Measurements from ENCODE around the gene UNC13D. TPM values are rescaled to one million over a fixed set of nuclear protein-coding genes. Genes with fewer than 3 reads are reported as not detected.

UNC13D gene
- total RNA-seq, 1 donor from 2014 or later = 7.1 TPM

DNA sequence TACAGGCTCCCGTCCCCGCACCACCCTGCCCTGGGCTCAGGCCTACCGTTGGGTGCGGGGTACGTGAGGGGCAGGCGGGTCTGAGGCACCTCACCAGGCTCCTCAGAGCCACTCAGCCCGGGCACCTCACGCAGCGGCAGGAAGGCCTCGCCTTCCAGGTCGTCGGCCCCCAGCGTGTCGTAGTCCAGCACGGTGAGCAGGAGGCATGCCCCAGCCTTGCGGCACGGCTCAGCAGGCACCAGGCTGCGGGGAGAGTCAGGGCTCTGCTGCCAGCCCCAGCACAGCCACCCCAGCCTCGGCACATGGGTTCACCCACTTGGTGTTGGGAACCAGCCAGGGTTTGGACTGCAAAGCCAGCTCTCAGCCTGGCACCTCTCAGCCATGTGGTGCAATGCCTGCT is 15.5 kb downstream of the UNC13D start:
- no peak for DNase-seq (ENCODE audit: extremely low spot score, unreplicated experiment)
- no peaks in the 10 kb centered on the region for H3K27me3 Mint-ChIP-seq
- peaks cover 21% of the 10 kb centered on the region for H3K4me1 Mint-ChIP-seq (ENCODE audit: unreplicated experiment)
- no peaks in the 10 kb centered on the region for H3K9me3 Mint-ChIP-seq
- H3K27ac Mint-ChIP-seq = no peak overlapping the region
- no peak overlapping the region for H3K4me3 Mint-ChIP-seq
- no peaks in the 10 kb centered on the region for H3K36me3 Mint-ChIP-seq
- TF ChIP-seq, protein P1, sequence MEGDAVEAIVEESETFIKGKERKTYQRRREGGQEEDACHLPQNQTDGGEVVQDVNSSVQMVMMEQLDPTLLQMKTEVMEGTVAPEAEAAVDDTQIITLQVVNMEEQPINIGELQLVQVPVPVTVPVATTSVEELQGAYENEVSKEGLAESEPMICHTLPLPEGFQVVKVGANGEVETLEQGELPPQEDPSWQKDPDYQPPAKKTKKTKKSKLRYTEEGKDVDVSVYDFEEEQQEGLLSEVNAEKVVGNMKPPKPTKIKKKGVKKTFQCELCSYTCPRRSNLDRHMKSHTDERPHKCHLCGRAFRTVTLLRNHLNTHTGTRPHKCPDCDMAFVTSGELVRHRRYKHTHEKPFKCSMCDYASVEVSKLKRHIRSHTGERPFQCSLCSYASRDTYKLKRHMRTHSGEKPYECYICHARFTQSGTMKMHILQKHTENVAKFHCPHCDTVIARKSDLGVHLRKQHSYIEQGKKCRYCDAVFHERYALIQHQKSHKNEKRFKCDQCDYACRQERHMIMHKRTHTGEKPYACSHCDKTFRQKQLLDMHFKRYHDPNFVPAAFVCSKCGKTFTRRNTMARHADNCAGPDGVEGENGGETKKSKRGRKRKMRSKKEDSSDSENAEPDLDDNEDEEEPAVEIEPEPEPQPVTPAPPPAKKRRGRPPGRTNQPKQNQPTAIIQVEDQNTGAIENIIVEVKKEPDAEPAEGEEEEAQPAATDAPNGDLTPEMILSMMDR (conservative IDR thresholded peaks at IDR 0.05) = no peak

DNA sequence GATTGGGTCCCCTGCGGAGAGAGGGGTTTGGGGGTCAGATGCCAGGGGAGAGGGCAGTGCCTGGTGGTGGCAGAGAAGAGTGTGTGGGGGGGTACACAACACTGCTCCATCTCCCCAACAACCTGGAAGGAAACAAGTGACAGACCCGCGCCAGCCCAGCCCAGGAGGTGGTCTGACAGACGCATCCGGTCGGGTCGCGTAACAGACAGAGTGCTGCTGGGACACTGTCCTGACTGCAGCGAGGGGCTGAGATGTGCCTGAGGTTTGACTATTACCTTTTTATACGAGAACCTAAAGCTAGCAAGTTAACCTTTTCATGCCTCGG is 16.2 kb downstream of the UNC13D start:
- H3K36me3 Mint-ChIP-seq = no peaks in the 10 kb centered on the region
- H3K4me3 Mint-ChIP-seq = peak overlapping the region; percentile 49
- H3K4me1 Mint-ChIP-seq (ENCODE audit: unreplicated experiment) = peaks cover 17% of the 10 kb centered on the region
- TF ChIP-seq, protein P1 (conservative IDR thresholded peaks at IDR 0.05) = no peak
- peak overlapping the region; percentile 55 for H3K27ac Mint-ChIP-seq
- H3K9me3 Mint-ChIP-seq = no peaks in the 10 kb centered on the region
- no peak for DNase-seq (ENCODE audit: extremely low spot score, unreplicated experiment)
- H3K27me3 Mint-ChIP-seq = no peaks in the 10 kb centered on the region

DNA sequence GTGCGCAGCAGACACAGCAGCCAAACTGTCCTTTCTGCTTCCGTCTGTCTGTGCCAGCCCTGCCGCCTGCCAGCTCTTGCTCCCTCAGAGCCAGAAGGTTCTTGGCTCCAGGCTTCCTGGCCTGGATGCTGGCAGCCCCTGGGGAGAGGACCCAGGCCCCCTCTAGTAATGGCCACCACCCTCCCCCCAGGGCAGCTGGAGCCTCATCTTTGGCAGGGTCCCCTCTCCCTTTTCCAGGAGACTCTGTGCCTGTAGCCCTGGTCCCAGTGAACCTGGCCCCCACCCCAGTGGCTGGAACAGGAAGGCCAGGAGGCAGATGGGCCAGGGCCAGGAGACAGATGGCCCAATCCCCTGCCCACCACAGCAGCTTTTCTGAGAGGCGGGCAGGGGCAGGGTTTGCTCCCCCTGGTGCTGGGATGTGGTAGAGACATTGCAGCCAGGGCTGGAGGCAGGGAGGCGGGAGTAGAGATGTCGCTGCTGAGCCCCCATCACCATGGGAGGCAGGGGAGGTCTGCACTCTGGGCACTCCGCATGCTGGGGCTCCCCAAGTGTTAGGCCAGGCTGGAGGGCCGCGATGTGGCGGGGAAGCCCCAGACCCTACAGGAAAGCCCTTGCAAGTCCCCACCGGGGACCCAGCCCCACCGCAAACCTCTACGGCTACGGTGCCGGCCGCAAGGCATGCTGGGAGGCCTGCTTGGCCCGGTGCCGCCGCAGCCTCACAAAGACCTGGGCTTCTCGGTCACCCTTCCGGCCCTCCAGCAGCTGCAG is 16.7 kb downstream of the UNC13D start:
- Mint-ChIP-seq H3K27ac (peak overlapping the region; percentile 87), H3K4me1 (ENCODE audit: unreplicated experiment) (peaks cover 15% of the 10 kb centered on the region), H3K4me3 (peak overlapping the region; percentile 49), H3K36me3 (no peaks in the 10 kb centered on the region), H3K9me3 (no peaks in the 10 kb centered on the region), H3K27me3 (no peaks in the 10 kb centered on the region)
- no peak for DNase-seq (ENCODE audit: extremely low spot score, unreplicated experiment)
- TF ChIP-seq, protein P1 (conservative IDR thresholded peaks at IDR 0.05) = peak; percentile 85

DNA sequence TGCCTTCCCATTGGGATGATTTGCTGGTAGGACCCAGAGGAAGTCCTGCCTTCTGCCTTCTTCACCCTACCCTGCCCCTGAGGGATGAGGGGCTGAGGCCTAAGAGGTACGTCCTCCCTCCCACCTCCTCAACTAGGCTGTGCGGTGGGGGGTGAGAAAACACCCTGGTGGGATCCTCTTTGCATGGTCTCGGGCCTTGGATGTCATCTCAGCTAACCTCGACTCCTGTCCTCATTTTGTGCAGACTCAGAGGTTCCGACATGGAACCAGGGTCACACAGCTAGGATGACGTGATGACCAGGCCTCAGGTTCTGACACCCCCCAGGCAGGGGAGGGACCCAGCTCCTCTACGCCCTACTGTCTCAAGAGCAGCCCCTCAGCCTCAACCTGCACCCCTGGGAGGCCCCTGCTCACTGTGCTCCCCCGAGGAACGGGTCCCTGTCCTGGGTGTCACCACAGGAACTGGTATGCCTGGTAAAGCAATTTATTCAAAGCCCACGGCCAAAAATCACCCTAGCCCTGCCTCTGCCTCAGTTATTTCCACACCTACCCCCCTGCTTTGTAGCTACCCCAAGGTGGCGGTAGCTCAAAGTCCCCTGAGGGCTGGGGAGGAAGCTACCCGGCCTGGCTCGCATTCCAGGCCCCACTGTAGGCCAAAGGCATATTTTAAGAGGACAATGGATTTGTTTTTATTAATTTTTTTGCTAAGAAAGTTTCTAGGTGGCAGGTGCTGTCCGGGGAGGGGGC is 17.5 kb downstream of the UNC13D start:
- TF ChIP-seq, protein P1 (conservative IDR thresholded peaks at IDR 0.05) = no peak
- Mint-ChIP-seq H3K27me3 (no peaks in the 10 kb centered on the region), H3K9me3 (no peaks in the 10 kb centered on the region), H3K36me3 (no peaks in the 10 kb centered on the region), H3K4me3 (no peak overlapping the region), H3K27ac (peak overlapping the region; percentile 87), H3K4me1 (ENCODE audit: unreplicated experiment) (peaks cover 10% of the 10 kb centered on the region)
- no peak for DNase-seq (ENCODE audit: extremely low spot score, unreplicated experiment)

DNA sequence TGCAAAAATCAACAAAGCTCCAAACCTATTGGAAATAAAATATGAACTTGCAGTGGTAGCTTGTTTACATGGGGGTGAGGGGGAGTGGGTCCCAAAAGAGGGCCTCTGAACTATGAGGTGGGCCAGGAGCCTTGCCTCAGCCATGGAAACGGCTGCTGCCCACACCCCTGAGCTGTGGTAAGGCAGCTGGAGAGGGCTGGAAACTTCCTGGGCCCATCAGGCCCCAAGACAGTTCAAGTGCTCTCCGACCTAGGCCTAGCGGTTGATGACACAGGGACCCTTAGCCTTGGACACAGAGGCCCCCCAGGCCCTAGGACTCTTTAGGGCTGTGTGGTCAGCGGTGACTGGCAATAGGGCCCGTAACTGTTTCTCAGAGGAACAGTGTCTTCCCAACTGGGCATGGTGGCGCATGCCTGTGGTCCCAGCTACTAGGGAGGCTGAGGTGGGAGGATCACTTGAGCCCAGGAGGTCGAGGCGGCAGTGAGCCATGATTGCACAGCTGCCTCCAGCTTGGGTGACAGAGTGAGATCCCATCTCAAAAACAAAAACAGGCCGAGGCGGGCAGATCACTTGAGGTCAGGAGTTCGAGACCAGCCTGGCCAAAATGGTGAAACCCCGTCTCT is 18.3 kb downstream of the UNC13D start:
- TF ChIP-seq, protein P1 (conservative IDR thresholded peaks at IDR 0.05) = no peak
- peaks cover 10% of the 10 kb centered on the region for H3K4me1 Mint-ChIP-seq (ENCODE audit: unreplicated experiment)
- DNase-seq (ENCODE audit: extremely low spot score, unreplicated experiment) = no peak
- peaks cover 7% of the 10 kb centered on the region for H3K36me3 Mint-ChIP-seq
- H3K9me3 Mint-ChIP-seq = no peaks in the 10 kb centered on the region
- peak overlapping the region; percentile 88 for H3K27ac Mint-ChIP-seq
- H3K4me3 Mint-ChIP-seq = no peak overlapping the region
- H3K27me3 Mint-ChIP-seq = no peaks in the 10 kb centered on the region

Data from type B pancreatic cell (in vitro differentiated cells).